Activated CD8-positive, alpha-beta T cell treated with anti-CD3 and anti-CD28 coated beads, Interleukin-2, amount 10 ng/mL, durations not matched to agents 7 days and 5 days (primary cell): ENCODE data around the gene HLA-E. TPM values are rescaled to one million over a fixed set of nuclear protein-coding genes. Genes with fewer than 3 reads are reported as not detected.
"Not testable (repeated sequence)": the region's sequence is repeated elsewhere in the genome, so short reads cannot be mapped to it uniquely, and the experiment has no call there.

Experiments used
- ATAC-seq: fragments of 150-1000 bp; cut with Tn5 transposase; one replicate; pipeline ENCODE4 v1.10.0; 2021; ENCODE audit warnings: moderate library complexity
- CTCF ChIA-PET: fragments of 350-600 bp; sonication (Branson Sonifier 250); formaldehyde crosslinking; loops from one replicate; lab custom pipeline; 2021; ENCODE audit warnings: antibody characterized with exemption; lab: Charles Lee
- POLR2A ChIA-PET: fragments of 350-600 bp; sonication (Branson Sonifier 250); formaldehyde crosslinking; loops from one replicate; lab custom pipeline; 2021; ENCODE audit warnings: antibody characterized with exemption; lab: Charles Lee
- DNase-seq: peaks from one replicate; pipeline ENCODE4 v3.0.0-alpha.2; 2020
- H3K27ac Mint-ChIP-seq: one replicate; pipeline ENCODE4 v1.8.0; 2021; ENCODE audit warnings: mild to moderate bottlenecking, mixed read lengths
- H3K27me3 Mint-ChIP-seq: one replicate; pipeline ENCODE4 v1.8.0; 2021; ENCODE audit warnings: low read depth, mixed read lengths
- H3K36me3 Mint-ChIP-seq: one replicate; pipeline ENCODE4 v1.8.0; 2021; ENCODE audit warnings: low read depth, mixed read lengths
- H3K4me1 Mint-ChIP-seq: one replicate; pipeline ENCODE4 v1.8.0; 2021; ENCODE audit warnings: low read depth, mixed read lengths
- H3K4me3 Mint-ChIP-seq: one replicate; pipeline ENCODE4 v1.8.0; 2021; ENCODE audit warnings: mild to moderate bottlenecking, mixed read lengths
- H3K9me3 Mint-ChIP-seq: one replicate; pipeline ENCODE4 v1.8.0; 2022; ENCODE audit warnings: mixed read lengths; ENCODE audit not compliant: insufficient read depth
- total RNA-seq, 2 experiments: library from RNA; stranded (reverse); gene quantifications; one replicate each; pipeline ENCODE4 v1.2.3, GENCODE V29; 2021

HLA-E gene
- total RNA-seq, 2 experiments from 2014 or later, result 523 to 536 TPM

DNA sequence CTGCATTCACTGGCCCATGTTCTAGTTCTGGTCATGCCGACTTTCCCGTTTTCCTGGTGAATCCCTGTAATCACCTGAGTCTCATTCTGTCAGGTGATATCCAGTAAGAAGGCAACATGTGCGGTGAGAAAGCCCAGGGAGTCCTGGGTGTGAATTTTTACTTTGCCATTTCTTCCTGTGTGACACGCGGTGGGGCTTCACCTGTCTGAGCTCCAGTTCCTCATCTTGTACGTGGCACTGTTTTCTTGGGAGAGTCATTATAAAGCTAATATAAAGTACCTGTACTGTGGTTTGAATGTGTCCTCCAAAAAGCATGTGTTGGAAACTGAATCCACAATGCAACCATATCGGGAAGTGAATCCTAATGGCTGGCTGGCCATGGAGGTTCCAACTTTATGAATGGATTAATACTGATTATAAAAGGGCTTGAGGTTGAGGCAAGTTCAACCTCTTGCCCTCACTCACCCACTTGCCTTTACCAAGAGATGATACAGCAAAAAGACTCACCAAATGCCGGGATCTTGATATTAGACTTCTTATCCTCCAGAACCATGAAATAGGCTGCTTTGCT lies 5.1 kb downstream of the HLA-E start:
- peak overlapping the region; percentile 77 for H3K27ac Mint-ChIP-seq
- no peaks in the 10 kb centered on the region for H3K27me3 Mint-ChIP-seq
- DNase-seq, result no peak

DNA sequence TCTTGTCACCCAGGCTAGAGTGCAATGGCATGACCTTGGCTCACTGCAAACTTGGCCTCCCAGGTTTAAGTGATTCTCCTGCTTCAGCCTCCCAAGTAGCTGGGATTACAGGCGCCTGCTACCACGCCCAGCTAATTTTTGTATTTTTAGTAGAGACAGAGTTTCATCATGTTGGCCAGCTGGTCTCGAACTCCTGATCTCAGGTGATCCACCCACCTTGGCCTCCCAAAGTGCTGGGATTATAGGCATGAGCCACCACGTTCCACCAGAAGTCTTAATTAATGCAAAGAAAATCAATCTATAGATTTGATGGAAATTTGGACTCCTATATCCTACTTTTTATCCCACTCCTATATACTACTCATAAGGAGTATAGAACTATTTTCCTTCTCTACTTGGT lies 5.8 kb downstream of the HLA-E start:
- not testable (repeated sequence) for H3K27me3 Mint-ChIP-seq, ATAC-seq, DNase-seq, H3K9me3 Mint-ChIP-seq, H3K4me3 Mint-ChIP-seq
- CTCF ChIA-PET, result interaction anchor here (2.1 to 7.8 kb wide), 3 partner anchors 13 to 47 kb away, joined by 7 to 124 read pairs (median 15); no protein-coding TSS in a partner anchor
- peaks cover 46% of the 10 kb centered on the region for H3K36me3 Mint-ChIP-seq
- H3K4me1 Mint-ChIP-seq, result peaks cover 59% of the 10 kb centered on the region
- POLR2A ChIA-PET, result interaction anchor here (5.6 to 8.6 kb wide), 2 partner anchors 18 to 36 kb away, joined by 108 to 275 read pairs; no protein-coding TSS in a partner anchor
- H3K27ac Mint-ChIP-seq, result peak overlapping the region; percentile 37

More for the DNA sequence above, 5.1 kb downstream of the HLA-E start:
- Mint-ChIP-seq H3K4me3 (peak overlapping the region; percentile 36), H3K4me1 (peaks cover 54% of the 10 kb centered on the region), H3K36me3 (peaks cover 52% of the 10 kb centered on the region), H3K9me3 (no peaks in the 10 kb centered on the region)
- POLR2A ChIA-PET, result interaction anchor here (0.9 to 8.6 kb wide), 15 partner anchors 8 to 227 kb away, joined by 3 to 275 read pairs (median 7); partner anchors contain the start of genes ABCF1, GNL1 and PRR3
- no peak for ATAC-seq
- CTCF ChIA-PET, result interaction anchor here (0.7 to 7.8 kb wide), 12 partner anchors 8 to 103 kb away, joined by 3 to 124 read pairs (median 8); no protein-coding TSS in a partner anchor

DNA sequence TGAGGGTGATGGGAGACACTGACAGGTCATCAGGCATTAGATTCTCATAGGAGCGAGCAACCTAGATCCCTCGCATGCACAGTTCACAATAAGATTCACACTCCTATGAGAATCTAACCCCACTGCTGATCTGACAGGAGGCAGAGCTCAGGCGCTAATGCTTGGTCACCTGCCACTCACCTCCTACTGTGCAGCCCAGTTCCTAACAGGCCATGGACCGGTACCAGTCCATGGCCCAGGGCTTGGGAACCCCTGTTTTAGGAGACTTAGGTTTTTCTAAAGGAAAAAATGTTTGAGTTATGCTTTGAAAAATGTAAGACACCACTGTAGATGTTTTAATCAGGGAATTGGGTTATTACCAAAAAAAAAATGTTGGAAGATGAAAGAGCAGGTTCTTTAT lies 6.7 kb downstream of the HLA-E start:
- H3K36me3 Mint-ChIP-seq, result peaks cover 37% of the 10 kb centered on the region
- H3K4me3 Mint-ChIP-seq, result no peak overlapping the region
- ATAC-seq (no peak), DNase-seq (no peak)
- H3K4me1 Mint-ChIP-seq, result peaks cover 66% of the 10 kb centered on the region
- peak overlapping the region; percentile 27 for H3K27ac Mint-ChIP-seq
- H3K9me3 Mint-ChIP-seq, result no peaks in the 10 kb centered on the region
- H3K27me3 Mint-ChIP-seq, result no peaks in the 10 kb centered on the region
- CTCF ChIA-PET, result interaction anchor here (0.9 to 7.8 kb wide), 8 partner anchors 9 to 46 kb away, joined by 3 to 124 read pairs (median 6); no protein-coding TSS in a partner anchor
- POLR2A ChIA-PET, result interaction anchor here (0.7 to 8.6 kb wide), 2 partner anchors 17 to 188 kb away, joined by 3 to 275 read pairs; no protein-coding TSS in a partner anchor

DNA sequence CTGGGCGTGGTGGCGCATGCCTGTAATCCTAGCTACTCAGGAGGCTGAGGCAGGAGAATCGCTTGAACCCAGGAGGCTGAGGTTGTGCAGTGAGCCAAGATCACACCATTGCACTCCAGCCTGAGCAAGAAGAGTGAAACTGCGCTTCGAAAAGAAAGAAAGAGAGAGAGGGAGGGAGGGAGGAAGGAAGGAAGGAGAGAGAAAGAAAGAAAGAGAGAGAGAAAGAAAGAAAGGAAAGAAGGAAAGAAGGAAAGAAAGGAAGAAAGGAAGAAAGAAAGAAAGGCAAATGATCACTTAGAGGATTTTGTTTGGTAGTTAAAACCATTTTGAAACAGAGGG lies 7.9 kb downstream of the HLA-E start:
- H3K4me3 Mint-ChIP-seq, H3K9me3 Mint-ChIP-seq: not testable (repeated sequence)
- peak overlapping the region; percentile 3 for H3K27ac Mint-ChIP-seq

DNA sequence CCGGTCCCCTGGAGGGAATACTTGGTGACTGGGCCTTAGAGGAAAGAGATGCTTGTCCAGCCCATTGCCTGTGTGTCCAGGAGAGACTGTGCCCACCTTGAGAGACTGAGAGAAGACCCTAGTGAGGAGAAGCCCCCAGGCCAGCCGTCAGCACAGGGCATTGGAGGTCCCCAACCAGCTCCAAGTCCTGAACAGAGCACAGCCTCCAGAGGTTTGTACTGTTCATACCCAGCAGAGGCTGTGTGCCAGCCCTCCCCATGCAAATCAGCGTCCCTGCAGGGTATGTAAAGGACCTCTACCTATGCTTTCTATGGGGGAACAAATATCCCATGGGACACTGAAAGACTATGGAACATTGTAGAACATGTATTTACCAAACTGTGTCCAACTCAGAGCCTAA lies 8.4 kb downstream of the HLA-E start:
- POLR2A ChIA-PET, result interaction anchor here (8.6 kb wide), 1 partner anchor 15 kb away, joined by 275 read pairs; no protein-coding TSS in a partner anchor
- no peak for ATAC-seq
- Mint-ChIP-seq H3K9me3 (no peaks in the 10 kb centered on the region), H3K27me3 (no peaks in the 10 kb centered on the region), H3K27ac (no peak overlapping the region), H3K4me3 (no peak overlapping the region), H3K4me1 (peaks cover 55% of the 10 kb centered on the region), H3K36me3 (peaks cover 20% of the 10 kb centered on the region)
- CTCF ChIA-PET, result interaction anchor here (1.1 kb wide), 1 partner anchor 19 kb away, joined by 5 read pairs; no protein-coding TSS in a partner anchor
- DNase-seq, result no peak

More for the DNA sequence above, 7.9 kb downstream of the HLA-E start:
- ChIA-PET CTCF (interaction anchor here (0.9 to 7.8 kb wide), 6 partner anchors 10 to 45 kb away, joined by 3 to 124 read pairs (median 10); no protein-coding TSS in a partner anchor), POLR2A (interaction anchor here (0.8 to 8.6 kb wide), 2 partner anchors 16 to 32 kb away, joined by 3 to 275 read pairs; no protein-coding TSS in a partner anchor)
- Mint-ChIP-seq H3K36me3 (peaks cover 24% of the 10 kb centered on the region), H3K4me1 (peaks cover 60% of the 10 kb centered on the region)
- DNase-seq, H3K27me3 Mint-ChIP-seq, ATAC-seq: not testable (repeated sequence)

DNA sequence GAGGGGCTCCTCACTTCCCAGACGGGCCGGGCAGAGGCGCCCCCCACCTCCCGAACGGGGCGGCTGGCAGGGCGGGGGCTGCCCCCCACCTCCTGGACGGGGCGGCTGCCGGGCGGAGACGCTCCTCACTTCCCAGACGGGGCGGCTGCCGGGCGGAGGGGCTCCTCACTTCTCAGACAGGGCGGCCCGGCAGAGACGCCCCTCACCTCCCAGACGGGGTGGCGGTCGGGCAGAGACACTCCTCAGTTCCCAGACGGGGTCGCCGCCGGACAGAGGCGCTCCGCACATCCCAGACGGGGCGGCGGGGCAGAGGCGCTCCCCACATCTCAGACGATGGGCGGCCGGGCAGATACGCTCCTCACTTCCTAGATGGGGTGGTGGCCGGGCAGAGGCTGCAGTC lies 9.4 kb downstream of the HLA-E start:
- ATAC-seq, H3K9me3 Mint-ChIP-seq, H3K4me3 Mint-ChIP-seq, DNase-seq, H3K27me3 Mint-ChIP-seq, H3K27ac Mint-ChIP-seq, POLR2A ChIA-PET: not testable (repeated sequence)
- Mint-ChIP-seq H3K36me3 (peaks cover 11% of the 10 kb centered on the region), H3K4me1 (peaks cover 47% of the 10 kb centered on the region)
- CTCF ChIA-PET, result interaction anchor here (7.7 kb wide), 1 partner anchor 44 kb away, joined by 75 read pairs; no protein-coding TSS in a partner anchor

DNA sequence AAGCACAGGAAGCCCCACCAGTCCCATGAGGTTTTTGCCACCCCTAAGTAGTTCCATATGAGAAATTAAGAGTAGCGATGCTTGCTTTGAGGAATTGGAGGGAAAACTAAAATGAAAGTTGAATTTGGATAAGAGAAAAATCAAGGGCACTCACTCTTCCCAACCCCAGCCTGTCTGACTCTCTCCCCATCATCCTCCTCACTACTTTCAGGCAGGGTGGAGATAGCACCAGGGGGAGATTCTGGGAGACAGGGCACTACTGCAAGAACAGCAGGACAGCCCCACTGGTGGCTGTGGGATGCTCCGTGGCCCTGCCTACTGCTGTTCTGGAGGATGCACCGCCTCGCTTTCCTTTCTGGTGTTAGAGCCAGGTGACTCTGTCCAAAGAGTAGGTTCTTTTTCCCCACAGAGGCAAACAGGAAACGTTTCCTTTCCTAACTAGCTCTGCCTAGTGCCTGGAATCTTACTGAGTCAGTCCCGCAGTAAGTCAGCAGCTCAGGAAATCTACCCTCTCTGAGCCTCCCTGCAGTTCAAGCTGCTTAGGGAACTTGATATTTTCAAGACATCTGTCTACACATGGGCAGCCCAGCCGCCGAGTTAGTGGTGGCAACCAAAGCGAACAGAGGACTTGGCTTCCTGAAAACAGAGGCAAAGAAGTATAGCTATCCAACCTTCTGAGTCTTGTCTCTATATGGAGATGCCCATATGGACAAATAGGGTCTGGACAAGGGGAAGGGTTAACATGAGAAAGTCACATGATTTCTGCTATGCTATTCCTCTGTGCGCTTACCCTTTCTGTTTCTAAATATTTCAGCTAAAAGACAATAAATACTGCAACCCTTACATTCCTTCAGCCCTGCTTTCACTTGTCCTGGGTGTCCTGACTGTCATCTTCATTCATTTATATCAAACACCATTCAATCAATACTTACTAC lies 11.4 kb downstream of the HLA-E start:
- DNase-seq (no peak), ATAC-seq (peak; percentile 65)
- ChIA-PET CTCF (interaction anchor here (0.6 to 7.7 kb wide), 14 partner anchors 8 to 427 kb away, joined by 3 to 75 read pairs (median 5); no protein-coding TSS in a partner anchor), POLR2A (interaction anchor here (0.8 to 2.8 kb wide), 6 partner anchors 8 to 32 kb away, joined by 3 to 29 read pairs (median 8); no protein-coding TSS in a partner anchor)
- Mint-ChIP-seq H3K36me3 (no peaks in the 10 kb centered on the region), H3K4me3 (peak overlapping the region; percentile 65), H3K27me3 (no peaks in the 10 kb centered on the region), H3K27ac (peak overlapping the region; percentile 76), H3K4me1 (peaks cover 29% of the 10 kb centered on the region), H3K9me3 (no peaks in the 10 kb centered on the region)

DNA sequence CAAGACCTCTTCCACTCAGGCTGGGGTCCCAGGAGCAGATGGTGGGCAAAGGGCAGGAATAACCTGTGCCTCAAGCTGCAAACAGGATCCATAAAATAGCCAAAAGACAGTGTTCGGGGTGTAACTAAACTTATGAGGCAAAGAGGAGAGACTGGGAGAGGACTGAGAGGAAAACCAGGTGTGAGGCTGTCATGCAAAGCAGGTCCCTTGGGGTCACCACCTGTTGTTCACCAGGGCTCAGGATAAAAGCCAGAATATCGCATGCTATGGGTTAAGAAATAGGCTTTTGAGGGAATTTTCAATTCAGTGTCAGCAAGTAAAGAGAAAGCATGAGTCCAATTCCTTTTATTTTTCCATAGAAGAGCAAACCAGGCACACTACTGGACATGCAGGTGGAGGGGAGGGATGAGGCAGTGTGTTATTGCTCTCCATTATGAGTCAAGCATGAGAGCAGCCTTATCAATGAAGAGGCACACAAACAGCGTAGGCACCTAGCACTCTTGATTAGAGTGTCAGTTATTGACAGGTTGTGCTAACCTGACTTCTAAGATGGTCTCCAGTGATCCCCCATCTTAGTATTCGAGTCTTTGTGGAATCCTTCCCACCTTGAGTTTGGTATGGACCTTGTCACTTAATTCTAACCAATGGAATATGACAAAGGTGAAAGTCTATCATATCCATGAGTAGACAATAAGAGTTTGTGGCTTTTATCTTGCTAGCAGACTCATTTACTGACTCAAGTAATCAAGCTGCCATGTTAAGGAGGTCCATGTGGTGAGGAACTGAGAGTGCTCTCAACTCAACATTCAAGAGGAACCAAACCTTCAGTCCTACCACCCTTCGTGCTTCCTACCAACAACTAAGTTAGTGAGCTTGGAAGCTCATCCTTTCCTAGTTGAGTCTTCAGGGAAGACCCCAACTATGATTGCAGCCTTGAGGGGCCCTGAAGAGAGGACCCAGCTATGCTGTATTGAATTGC lies 18.8 kb downstream of the HLA-E start:
- peak; percentile 19 for ATAC-seq
- ChIA-PET CTCF (interaction anchor here (0.5 to 4.7 kb wide), 10 partner anchors 8 to 239 kb away, joined by 3 to 48 read pairs (median 13); no protein-coding TSS in a partner anchor), POLR2A (interaction anchor here (0.7 to 13.0 kb wide), 4 partner anchors 8 to 1069 kb away, joined by 3 to 275 read pairs (median 3); no protein-coding TSS in a partner anchor)
- no peak for DNase-seq
- Mint-ChIP-seq H3K27me3 (no peaks in the 10 kb centered on the region), H3K36me3 (peaks cover 8% of the 10 kb centered on the region), H3K4me1 (peaks cover 60% of the 10 kb centered on the region), H3K4me3 (peak overlapping the region; percentile 69), H3K27ac (peak overlapping the region; percentile 89), H3K9me3 (peaks cover 5% of the 10 kb centered on the region)

DNA sequence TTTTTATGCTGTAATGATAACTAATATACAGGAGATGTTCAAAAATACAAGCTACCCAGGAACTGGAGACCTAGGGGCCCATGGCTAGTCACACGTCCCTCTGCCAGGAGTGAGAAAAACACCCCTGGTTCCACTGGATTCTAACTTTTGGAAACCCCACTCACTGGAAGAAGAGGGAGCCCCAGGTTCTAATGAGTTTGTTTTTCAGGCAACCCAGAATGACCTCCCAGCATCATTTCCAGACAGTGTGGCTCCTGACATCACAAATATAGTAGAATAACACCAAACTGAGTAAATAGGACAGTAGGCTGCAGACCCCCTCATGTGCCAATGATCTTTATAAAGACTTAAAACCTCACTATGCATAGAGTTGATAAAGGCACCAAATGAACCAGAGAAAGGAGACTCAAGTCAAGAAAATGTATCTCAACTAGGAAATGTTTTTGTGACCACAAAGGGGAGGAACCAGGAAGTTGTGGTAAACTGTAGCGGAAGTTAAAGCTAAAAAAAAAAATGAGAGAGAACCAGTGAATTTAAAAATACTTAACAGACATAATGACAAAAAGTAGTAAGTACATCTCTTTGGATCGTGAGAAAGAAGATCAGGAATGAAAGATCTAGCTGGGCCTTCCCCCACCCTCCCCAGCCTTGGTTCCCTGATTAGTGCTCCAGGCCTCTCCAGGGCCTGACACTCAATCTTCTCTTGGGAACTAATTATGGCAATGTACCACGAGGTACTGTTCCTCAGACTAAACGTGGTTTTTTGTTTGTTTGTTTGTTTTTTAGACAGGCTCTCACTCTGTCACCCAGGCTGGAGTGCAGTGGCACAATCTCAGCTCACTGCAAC lies 19.8 kb downstream of the HLA-E start:
- Mint-ChIP-seq H3K36me3 (peaks cover 8% of the 10 kb centered on the region), H3K27me3 (no peaks in the 10 kb centered on the region), H3K27ac (peak overlapping the region; percentile 89), H3K4me1 (peaks cover 61% of the 10 kb centered on the region), H3K4me3 (peak overlapping the region; percentile 69), H3K9me3 (peaks cover 5% of the 10 kb centered on the region)
- ChIA-PET POLR2A (interaction anchor here (0.6 to 13.0 kb wide), 12 partner anchors 7 to 1068 kb away, joined by 3 to 275 read pairs (median 3); no protein-coding TSS in a partner anchor), CTCF (interaction anchor here (0.6 to 4.7 kb wide), 18 partner anchors 9 to 74 kb away, joined by 3 to 48 read pairs (median 3); no protein-coding TSS in a partner anchor)
- peak; percentile 68 for DNase-seq
- ATAC-seq, result peak; percentile 75
